ENCODE data around the gene GNAS-AS1. TPM values are rescaled to one million over a fixed set of nuclear protein-coding genes. Genes with fewer than 3 reads are reported as not detected.

GNAS-AS1 gene
- 7.0 and 8.7 TPM in 2 replicates for total RNA-seq (2013; cell fraction: nucleolus; rRNA removed)
- total RNA-seq (2014; rRNA removed) = 1.9 and 2.1 TPM in 2 replicates
- total RNA-seq (2014; rRNA removed; fragmentation: Illumina TruSeq; extraction: Trizol) = 0.74 and 0.85 TPM in 2 replicates
- 1.6 and 2.6 TPM in 2 replicates for total RNA-seq (2021)
- polyA plus RNA-seq (2011; ENCODE audit: low read depth) = 0.31 TPM
- polyA plus RNA-seq (2011; rRNA removed) = 0.85 and 0.99 TPM in 2 replicates
- polyA plus RNA-seq (2011; cell fraction: cytosol; rRNA removed) = 0.99 and 1.7 TPM in 2 replicates
- polyA plus RNA-seq (2011; cell fraction: nucleus; rRNA removed) = 3.7 and 4.7 TPM in 2 replicates
- 0.45 and 0.58 TPM in 2 replicates for polyA plus RNA-seq (2012)
- 0.36 and 0.66 TPM in 2 replicates for polyA plus RNA-seq (2014; fragmentation: Illumina TruSeq; extraction: Trizol)
- under 1 TPM; 0.06 to 0.35 TPM for polyA plus RNA-seq (2014; fragmentation: Nextera tagmentation; extraction: Ambion mirVana)
- polyA plus RNA-seq (2014; rRNA removed) = 1.7 and 2.1 TPM in 2 replicates
- 1 to 10 TPM; 1.4 to 2.7 TPM for polyA plus RNA-seq (2016; fragmentation: Nextera tagmentation; extraction: Ambion mirVana)
- 0.46 and 1.2 TPM in 2 replicates for polyA minus RNA-seq (2011; rRNA and poly(A)+ RNA removed)
- polyA minus RNA-seq (2011; cell fraction: cytosol; rRNA and poly(A)+ RNA removed) = 0.62 and 0.67 TPM in 2 replicates
- 2.5 and 5.3 TPM in 2 replicates for polyA minus RNA-seq (2011; cell fraction: nucleus; rRNA and poly(A)+ RNA removed)
- Bru-seq, nascent RNA = percentile 55 among the genes with signal in this experiment
- percentile 65 among the genes with signal in this experiment for BruChase-seq, experiment 1, labeled RNA remaining after a 6-hour chase
- BruChase-seq, experiment 2, labeled RNA remaining after a 2-hour chase = percentile 62 among the genes with signal in this experiment
- long read RNA-seq, experiment 1 = 0 reads
- long read RNA-seq, experiment 2, partial matches to known transcripts = 0 of 1 reads
- long read RNA-seq, experiment 2, other reads (novel, unspliced or antisense) = 1 of 1 reads

GRCh38 chr20:58850693-58851174 is at the start of gene GNAS-AS1:
Gene GNAS-AS1 (minus strand): TSS chr20:58850902.
- ChIA-PET POLR2A (no interaction called here), CTCF (interaction anchor here (0.8 to 1.4 kb wide), 2 partner anchors 13 to 369 kb away, joined by 3 read pairs; no protein-coding TSS in a partner anchor), RAD21 (ENCODE audit: unreplicated experiment) (no interaction called here), SMC1A (ENCODE audit: uncharacterized antibody, unreplicated experiment) (no interaction called here)
- 35% methylated on average over 22 of the region's 25 CpGs for WGBS (ENCODE audit: insufficient coverage, insufficient replicate concordance, low lambda C conversion rate, missing lambda C conversion rate)
- peak; percentile 35 for FAIRE-seq
- H4K20me1 ChIP-seq (ENCODE audit: control insufficient read depth, insufficient read depth) = no peaks in the 10 kb centered on the region
- H3K9me3 ChIP-seq (replicated peaks; ENCODE audit: control insufficient read depth, insufficient read depth, low read length) = no peaks in the 10 kb centered on the region; the same call in 2 of the 3 replicates
- H3K36me3 ChIP-seq (ENCODE audit: control insufficient read depth in 2 of 2, insufficient read depth in 2 of 2, low read length in 1 of 2) = no peaks in the 10 kb centered on the region
- peaks cover 0 to 1% of the 10 kb centered on the region in 2 experiments; a peak in 2 of 4 replicates for H3K27me3 ChIP-seq (replicated peaks in 1 of 2; ENCODE audit: control insufficient read depth in 2 of 2, insufficient read depth in 2 of 2, low read length in 1 of 2)
- peak within 1 kb of the TSS; percentile 63 for H3K9ac ChIP-seq (ENCODE audit: control insufficient read depth, insufficient read depth, low read length)
- H3K4me1 ChIP-seq (ENCODE audit: control insufficient read depth, insufficient read depth, low read length) = 0 out of 2 replicates have a peak, but pooled peaks cover 3% of the 10 kb centered on the region
- peak; percentile 95 for ATAC-seq
- H3K27ac ChIP-seq (ENCODE audit: control insufficient read depth, insufficient read depth) = peak within 1 kb of the TSS; percentile 39; the same call in 1 of the 2 replicates
- peak within 1 kb of the TSS; percentile 87 for H2AFZ ChIP-seq (ENCODE audit: control insufficient read depth, low read depth, low read length)
- peak within 1 kb of the TSS; percentile 86 for H3K4me2 ChIP-seq (ENCODE audit: control insufficient read depth, insufficient read depth)
- in situ Hi-C loops (cut with MboI) = loop anchor here (10.0 kb wide), 1 partner anchor 616 kb away; no protein-coding TSS in a partner anchor
- DNase-seq (ENCODE audit: low read depth, low spot score) = peak; percentile 53
- no TSS peak for BruUV-seq (replicated peaks)
- peaks cover 7% of the 10 kb centered on the region for H3K79me2 ChIP-seq (ENCODE audit: control insufficient read depth, insufficient read depth, low read length)
- intact Hi-C loops (cut with micrococcal nuclease; ENCODE audit: unreplicated experiment) = loop anchor here (5.0 kb wide), 2 partner anchors 198 to 613 kb away; partner anchors contain the start of gene STX16
- H3K4me3 ChIP-seq = peak within 1 kb of the TSS; percentile 72
- TF ChIP-seq STAT3 (IDR thresholded peaks at IDR 0.05; ENCODE audit: low read depth, low read length) = no peak
- no peak for TF ChIP-seq IKZF1 (conservative IDR thresholded peaks at IDR 0.05)
- no peak for TF ChIP-seq TAF1 (IDR thresholded peaks at IDR 0.05; ENCODE audit: borderline replicate concordance, low read depth, low read length)
- peak; percentile 63 for TF ChIP-seq POLR2A (IDR thresholded peaks at IDR 0.05; ENCODE audit: low read depth, low read length)
- TF ChIP-seq RBBP5 (conservative IDR thresholded peaks at IDR 0.05) = no peak
- TF ChIP-seq POLR2AphosphoS2 (IDR thresholded peaks at IDR 0.05; ENCODE audit: low read depth, low read length) = no peak
- no peak for TF ChIP-seq PAX5 (IDR thresholded peaks at IDR 0.05; ENCODE audit: borderline replicate concordance, low read depth, low read length)
- TF ChIP-seq IRF3 (IDR thresholded peaks at IDR 0.05) = peak; percentile 64; the same call in 1 of the 2 replicates
- peak; percentile 92 for TF ChIP-seq NFYB (IDR thresholded peaks at IDR 0.05; ENCODE audit: insufficient read depth, low read depth, low read length)
- TF ChIP-seq YY1 (IDR thresholded peaks at IDR 0.05; ENCODE audit: low read depth, low read length) = peak; percentile 44; the same call in 1 of the 2 replicates
- no peak for TF ChIP-seq MYB (IDR thresholded peaks at IDR 0.05; ENCODE audit: borderline replicate concordance, low read depth, low read length)
- TF ChIP-seq MXI1 (IDR thresholded peaks at IDR 0.05; ENCODE audit: low read depth, low read length) = no peak
- no peak for TF ChIP-seq ZNF207 (IDR thresholded peaks at IDR 0.05; ENCODE audit: borderline replicate concordance)
- no peak for TF ChIP-seq ZNF687 (IDR thresholded peaks at IDR 0.05)
- TF ChIP-seq FOXK2 (IDR thresholded peaks at IDR 0.05) = no peak
- TF ChIP-seq SUZ12 (IDR thresholded peaks at IDR 0.05; ENCODE audit: unreplicated experiment) = no peak
- TF ChIP-seq GABPA (IDR thresholded peaks at IDR 0.05; ENCODE audit: low read depth) = peak; percentile 92
